Body of pancreas (tissue), 4 donors: ENCODE data around the gene BMPER.
A peak's percentile ranks its signal among the peaks of the same experiment; 100 is the strongest.

ENCODE experiments used
- POLR2A ChIP-seq, 3 donors: fragments of 450-650 bp; IDR thresholded peaks; one replicate each; pipeline ENCODE4 v1.6.1; 2016; ENCODE audit warnings: antibody characterized with exemption in 3 of 3, mild to moderate bottlenecking in 2 of 3
- TF ChIP-seq, protein P1 (sequence below), 7 experiments: fragments of 450-650 bp in 4 of 7; fragments of 200-600 bp in 3 of 7; sonication (generic) in 3 of 7; IDR thresholded peaks; one replicate each; pipeline ENCODE4 v1.5.1; 2016 to 2019; ENCODE audit warnings: antibody characterized with exemption in 7 of 7

DNA sequence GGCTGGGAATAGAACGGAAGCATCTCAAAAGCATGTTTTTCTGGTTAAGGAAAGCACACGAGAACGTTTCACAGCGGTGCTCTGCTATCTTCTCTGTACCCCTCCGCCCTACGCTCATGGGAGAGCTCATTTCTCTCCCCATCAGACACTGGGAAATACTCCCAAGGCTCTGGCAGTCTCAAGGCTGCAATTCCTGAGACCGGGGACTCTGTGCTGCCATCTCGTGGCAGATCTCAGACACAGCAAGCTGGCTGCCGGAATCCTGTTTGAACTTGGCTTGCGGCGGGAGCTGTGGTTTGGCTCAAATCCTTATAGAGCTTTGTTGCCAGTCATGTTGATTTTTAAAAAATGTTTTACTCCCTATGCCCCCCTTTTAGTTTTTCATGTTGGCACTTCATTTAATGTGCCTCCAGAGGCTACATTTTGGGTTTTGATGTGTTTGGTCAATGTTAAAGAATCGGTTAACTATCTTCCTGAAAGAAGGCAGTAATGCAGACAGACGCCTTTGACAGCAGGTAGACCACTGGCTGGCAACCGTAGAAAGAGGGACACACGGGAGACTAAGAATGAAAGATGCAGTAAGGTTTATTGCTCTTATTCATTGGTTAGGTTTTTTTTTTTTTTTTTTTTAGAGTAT is 27.6 kb downstream of the BMPER start:
- TF ChIP-seq, protein P1, sequence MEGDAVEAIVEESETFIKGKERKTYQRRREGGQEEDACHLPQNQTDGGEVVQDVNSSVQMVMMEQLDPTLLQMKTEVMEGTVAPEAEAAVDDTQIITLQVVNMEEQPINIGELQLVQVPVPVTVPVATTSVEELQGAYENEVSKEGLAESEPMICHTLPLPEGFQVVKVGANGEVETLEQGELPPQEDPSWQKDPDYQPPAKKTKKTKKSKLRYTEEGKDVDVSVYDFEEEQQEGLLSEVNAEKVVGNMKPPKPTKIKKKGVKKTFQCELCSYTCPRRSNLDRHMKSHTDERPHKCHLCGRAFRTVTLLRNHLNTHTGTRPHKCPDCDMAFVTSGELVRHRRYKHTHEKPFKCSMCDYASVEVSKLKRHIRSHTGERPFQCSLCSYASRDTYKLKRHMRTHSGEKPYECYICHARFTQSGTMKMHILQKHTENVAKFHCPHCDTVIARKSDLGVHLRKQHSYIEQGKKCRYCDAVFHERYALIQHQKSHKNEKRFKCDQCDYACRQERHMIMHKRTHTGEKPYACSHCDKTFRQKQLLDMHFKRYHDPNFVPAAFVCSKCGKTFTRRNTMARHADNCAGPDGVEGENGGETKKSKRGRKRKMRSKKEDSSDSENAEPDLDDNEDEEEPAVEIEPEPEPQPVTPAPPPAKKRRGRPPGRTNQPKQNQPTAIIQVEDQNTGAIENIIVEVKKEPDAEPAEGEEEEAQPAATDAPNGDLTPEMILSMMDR (IDR thresholded peaks at IDR 0.05): peak; percentile 77 to 95 (median 90)
- TF ChIP-seq POLR2A (IDR thresholded peaks at IDR 0.05): no peak
